Right lobe of liver (tissue), 6 donors: ENCODE results near the gene DPM1. TPM values are rescaled to one million over a fixed set of nuclear protein-coding genes. Genes with fewer than 3 reads are reported as not detected.
A peak's percentile ranks its signal among the peaks of the same experiment; 100 is the strongest.

Source experiments
- ATAC-seq, 4 donors: fragments of 200-7000 bp; cut with Tn5 transposase; one replicate each; pipeline ENCODE4 v1.9.1; 2020; ENCODE audit warnings: mild to moderate bottlenecking in 4 of 4, moderate library complexity in 4 of 4
- DNase-seq, 3 donors: peaks; one replicate each; pipeline ENCODE4 v3.0.0-alpha.2; 2020
- H3K27ac ChIP-seq, 3 donors: fragments of 200-600 bp; one replicate each; pipeline ENCODE4 v1.8.0; 2022
- H3K27me3 ChIP-seq, 2 donors: fragments of 200-600 bp; one replicate each; pipeline ENCODE4 v1.8.0; 2022
- H3K36me3 ChIP-seq, 4 donors: fragments of 200-600 bp; sonication (generic) in 1 of 4; one replicate each; pipeline versions ENCODE4 v1.5.1 to v1.8.0; 2017 to 2022; ENCODE audit warnings: control low read depth in 1 of 4
- H3K4me1 ChIP-seq, 4 donors: fragments of 200-600 bp; sonication (generic) in 1 of 4; one replicate each; pipeline versions ENCODE4 v1.5.1 to v1.8.0; 2017 to 2022; ENCODE audit warnings: control low read depth in 1 of 4
- H3K4me3 ChIP-seq, 3 donors: fragments of 200-600 bp; one replicate each; pipeline ENCODE4 v1.8.0; 2022
- H3K9me3 ChIP-seq, 4 donors: fragments of 200-600 bp; sonication (generic) in 1 of 4; one replicate each; pipeline versions ENCODE4 v1.5.1 to v1.8.0; 2017 to 2022; ENCODE audit warnings: control low read depth in 1 of 4
- CTCF ChIP-seq, 4 donors: fragments of 200-600 bp in 3 of 4; fragments of 450-650 bp in 1 of 4; IDR thresholded peaks; one replicate each; pipeline versions ENCODE4 v1.5.1 to v1.8.0; 2016 to 2022; ENCODE audit warnings: antibody characterized with exemption in 4 of 4, mild to moderate bottlenecking in 2 of 4
- POLR2A ChIP-seq: fragments of 450-650 bp; IDR thresholded peaks from one replicate; pipeline ENCODE4 v1.6.1; 2017; ENCODE audit warnings: antibody characterized with exemption, mild to moderate bottlenecking
- WGBS: methylation state at CpG from one replicate; pipeline ENCODE4 v1.1.6; 2018; ENCODE audit warnings: low coverage, low lambda C conversion rate; ENCODE audit not compliant: insufficient coverage; ENCODE audit errors: missing lambda C conversion rate; 5-methylcytosine and 5-hydroxymethylcytosine counted together
- intact Hi-C, 2 donors: fragments of 100-400 bp; cut with DNase I; formaldehyde crosslinking; loops; one replicate each; pipeline versions ENCODE4 v1.11.2 to v1.14.1; 2022
- total RNA-seq, 6 experiments: library from RNA; depleted of rRNA in 2 of 6; stranded (reverse); fragments of >200 nt in 2 of 6; fragmentation: NEBNext Ultra II Directional in 3 of 6; extraction: Animal tissue kit (Norgen Biotek cat#: 25700) in 3 of 6; gene quantifications; one replicate each; pipeline versions ENCODE4 v1.1.0 to v1.2.4, GENCODE V29; 2016 to 2023
- donor health status: DM: no; HTN: yes; CAD: no.
- donor health status: DM: no; HTN: no; CAD: no.
- donor health status: DM: no; HTN: no; CAD: no.
- donor health status: DM: no; HTN: yes; CAD: no.
- donor health status: DM: no; HTN: yes; CAD: no.

DPM1 gene
- total RNA-seq, 6 experiments from 2014 or later, result 16.6 to 40.4 (median 21.2) TPM

- Histone ChIP-seq H3K27me3 (no peaks in the 10 kb centered on the region), H3K27ac (no peak overlapping the region), H3K36me3 (no peaks in the 10 kb centered on the region), H3K9me3 (no peaks in the 10 kb centered on the region), H3K4me3 (no peak overlapping the region), H3K4me1 (no peaks in the 10 kb centered on the region)
- intact Hi-C loops, result loop anchor here (5.0 kb wide), 2 partner anchors 310 to 315 kb away; no protein-coding TSS in a partner anchor
- 26% methylated on average over 3 of the region's 4 CpGs for WGBS
- no peak for DNase-seq
- ATAC-seq, result no peak
- TF ChIP-seq CTCF (IDR thresholded peaks at IDR 0.05) (no peak), POLR2A (no peak)
These were observed 34.0 kb upstream of the DPM1 start for GRCh38 chr20:50992336-50992732.

- no peak for TF ChIP-seq POLR2A
- H3K4me1 ChIP-seq, result no peaks in the 10 kb centered on the region
- ATAC-seq, result no peak
- no peaks in the 10 kb centered on the region for H3K9me3 ChIP-seq
- intact Hi-C loops, result loop anchor here (5.0 kb wide), 2 partner anchors 311 to 316 kb away; no protein-coding TSS in a partner anchor
- no peaks in the 10 kb centered on the region for H3K36me3 ChIP-seq
- DNase-seq, result no peak
- H3K4me3 ChIP-seq, result no peak overlapping the region
- no peak overlapping the region for H3K27ac ChIP-seq
- no peaks in the 10 kb centered on the region for H3K27me3 ChIP-seq
- WGBS, result 60% methylated on average over 2 of the region's 3 CpGs
These were observed 32.7 kb upstream of the DPM1 start for GRCh38 chr20:50991076-50991475.

- peak; percentile 81 to 96 (median 83) for TF ChIP-seq CTCF (IDR thresholded peaks at IDR 0.05)
- TF ChIP-seq POLR2A, result no peak
- Histone ChIP-seq H3K27me3 (no peaks in the 10 kb centered on the region), H3K4me3 (no peak overlapping the region), H3K4me1 (peaks cover 0 to 16% (median 3%) of the 10 kb centered on the region in 4 donors), H3K36me3 (no peaks in the 10 kb centered on the region), H3K27ac (no peak overlapping the region), H3K9me3 (no peaks in the 10 kb centered on the region)
- ATAC-seq (peak; percentile 95 to 97 (median 96)), DNase-seq (peak in 2 of 3 donors; percentile 37 to 70)
- 11% methylated on average over 12 of the region's 13 CpGs for WGBS
- intact Hi-C loops, result no loop called here
These were observed 29.3 kb upstream of the DPM1 start for GRCh38 chr20:50987493-50988210.

GRCh38 chr20:50983321-50983720 lies 25.0 kb upstream of the DPM1 start:
- Histone ChIP-seq H3K36me3 (no peaks in the 10 kb centered on the region), H3K27ac (no peak overlapping the region), H3K9me3 (no peaks in the 10 kb centered on the region), H3K27me3 (no peaks in the 10 kb centered on the region), H3K4me3 (no peak overlapping the region), H3K4me1 (peaks cover 0 to 16% (median 3%) of the 10 kb centered on the region in 4 donors)
- TF ChIP-seq POLR2A (no peak), CTCF (IDR thresholded peaks at IDR 0.05) (no peak)
- 49% methylated on average over 2 of the region's 2 CpGs for WGBS
- ATAC-seq, result no peak
- DNase-seq, result no peak
- intact Hi-C loops, result no loop called here

- Histone ChIP-seq H3K4me1 (peaks cover 0 to 16% (median 3%) of the 10 kb centered on the region in 4 donors), H3K9me3 (no peaks in the 10 kb centered on the region), H3K36me3 (no peaks in the 10 kb centered on the region), H3K27me3 (no peaks in the 10 kb centered on the region), H3K4me3 (no peak overlapping the region), H3K27ac (no peak overlapping the region)
- 3% methylated on average over 4 of the region's 4 CpGs for WGBS
- ATAC-seq (peak; percentile 19 to 65 (median 44)), DNase-seq (peak in 1 of 3 donors; percentile 47)
- TF ChIP-seq CTCF (IDR thresholded peaks at IDR 0.05) (no peak), POLR2A (no peak)
- intact Hi-C loops, result no loop called here
These were observed 24.0 kb upstream of the DPM1 start for GRCh38 chr20:50982363-50982762.
